ENCODE results near the gene HSD3B7. TPM values are rescaled to one million over a fixed set of nuclear protein-coding genes. Genes with fewer than 3 reads are reported as not detected.

Gene HSD3B7
- total and polyA plus RNA-seq, 10 of the 15 experiments (the other 5 are each of a cell fraction or from before 2014, with no cell fraction given), result 0.18 to 1.8 (median 0.48) TPM; not detected in 1

- CTCF ChIA-PET, result interaction anchor here (1.5 kb wide), 1 partner anchor 38 kb away, joined by 7 read pairs; the partner anchor contains the start of gene HSD3B7
- H3K9ac ChIP-seq (ENCODE audit: control insufficient read depth, insufficient read depth, low read length), result no peak overlapping the region
- RAD21 ChIA-PET (ENCODE audit: unreplicated experiment), result interaction anchor here (0.6 to 1.5 kb wide), 4 partner anchors 27 to 69 kb away, joined by 3 to 4 read pairs (median 3); partner anchors contain the start of gene HSD3B7
- no peaks in the 10 kb centered on the region for H3K36me3 ChIP-seq (ENCODE audit: control insufficient read depth in 2 of 2, insufficient read depth in 2 of 2, low read length in 1 of 2)
- in situ Hi-C loops (cut with MboI), result no loop called here
- SMC1A ChIA-PET (ENCODE audit: uncharacterized antibody, unreplicated experiment), result interaction anchor here (0.6 kb wide), 1 partner anchor 24 kb away, joined by 3 read pairs; no protein-coding TSS in a partner anchor
- TF ChIP-seq ZBTB11 (CRISPR knock-in tag; IDR thresholded peaks at IDR 0.05), result no peak
- no peak for TF ChIP-seq RBBP5 (conservative IDR thresholded peaks at IDR 0.05)
- TF ChIP-seq, protein P1, sequence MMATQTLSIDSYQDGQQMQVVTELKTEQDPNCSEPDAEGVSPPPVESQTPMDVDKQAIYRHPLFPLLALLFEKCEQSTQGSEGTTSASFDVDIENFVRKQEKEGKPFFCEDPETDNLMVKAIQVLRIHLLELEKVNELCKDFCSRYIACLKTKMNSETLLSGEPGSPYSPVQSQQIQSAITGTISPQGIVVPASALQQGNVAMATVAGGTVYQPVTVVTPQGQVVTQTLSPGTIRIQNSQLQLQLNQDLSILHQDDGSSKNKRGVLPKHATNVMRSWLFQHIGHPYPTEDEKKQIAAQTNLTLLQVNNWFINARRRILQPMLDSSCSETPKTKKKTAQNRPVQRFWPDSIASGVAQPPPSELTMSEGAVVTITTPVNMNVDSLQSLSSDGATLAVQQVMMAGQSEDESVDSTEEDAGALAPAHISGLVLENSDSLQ (IDR thresholded peaks at IDR 0.05), result no peak
- H3K79me2 ChIP-seq (ENCODE audit: control insufficient read depth, insufficient read depth, low read length), result no peaks in the 10 kb centered on the region
- POLR2A ChIA-PET, result no interaction called here
- DNase-seq (ENCODE audit: low read depth, low spot score) (no peak), ATAC-seq (no peak), FAIRE-seq (no peak)
- no peak overlapping the region for H2AFZ ChIP-seq (ENCODE audit: control insufficient read depth, low read depth, low read length)
- no TSS peak for BruUV-seq (replicated peaks)
- no peak overlapping the region for H3K4me2 ChIP-seq (ENCODE audit: control insufficient read depth, insufficient read depth)
- WGBS (ENCODE audit: insufficient coverage, insufficient replicate concordance, low lambda C conversion rate, missing lambda C conversion rate), result 93% methylated on average over 4 of the region's 4 CpGs
- H3K27ac ChIP-seq (ENCODE audit: control insufficient read depth, insufficient read depth), result no peak overlapping the region
- no peaks in the 10 kb centered on the region for H3K9me3 ChIP-seq (replicated peaks; ENCODE audit: control insufficient read depth, insufficient read depth, low read length)
- H3K4me1 ChIP-seq (ENCODE audit: control insufficient read depth, insufficient read depth, low read length), result no peaks in the 10 kb centered on the region
- H3K27me3 ChIP-seq (replicated peaks in 1 of 2; ENCODE audit: control insufficient read depth in 2 of 2, insufficient read depth in 2 of 2, low read length in 1 of 2), result no peaks in the 10 kb centered on the region
- no peaks in the 10 kb centered on the region for H4K20me1 ChIP-seq (ENCODE audit: control insufficient read depth, insufficient read depth)
- intact Hi-C loops (cut with micrococcal nuclease; ENCODE audit: unreplicated experiment), result no loop called here
- no peak overlapping the region for H3K4me3 ChIP-seq
Measured at GRCh38 chr16:31023252-31023602, 38.2 kb downstream of the HSD3B7 start.
